ENCODE measurements around the gene ANO1. TPM values are rescaled to one million over a fixed set of nuclear protein-coding genes. Genes with fewer than 3 reads are reported as not detected.

The ANO1 gene
- total RNA-seq, 1 experiment from 2014 or later, result 184 TPM

DNA sequence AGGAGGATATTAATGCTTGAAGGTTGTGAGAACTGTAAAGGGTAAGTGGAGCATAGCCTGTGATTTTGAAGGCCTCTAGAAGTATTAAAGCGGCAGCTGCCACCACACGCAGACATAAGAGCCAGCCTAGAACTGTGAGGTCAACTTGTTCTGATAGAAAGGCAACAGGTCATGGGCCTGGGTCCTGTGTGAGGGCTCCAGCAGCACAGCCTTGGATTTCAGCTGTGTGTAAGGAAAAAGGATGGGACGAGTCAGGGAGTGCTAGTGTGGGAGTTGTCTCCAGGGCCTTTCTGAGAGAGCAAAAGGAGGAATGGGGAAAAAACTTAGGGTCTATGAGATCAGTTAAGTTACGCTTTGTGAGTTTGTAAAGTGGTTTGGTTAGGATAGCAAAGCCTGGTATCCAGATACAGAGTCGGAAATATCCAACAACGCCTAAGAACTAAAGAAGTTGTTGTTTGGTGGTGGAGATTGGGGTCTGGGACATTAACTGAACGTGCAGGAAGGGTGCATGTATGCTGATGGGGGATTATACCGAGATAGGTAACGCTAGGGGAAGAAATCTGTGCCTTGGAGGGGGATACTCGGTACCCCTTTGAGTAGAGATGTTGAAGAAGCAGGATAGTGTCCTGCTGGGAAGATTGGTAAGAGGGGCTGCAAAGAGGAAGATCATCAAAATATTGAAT lies 17.4 kb upstream of the ANO1 start:
- H3F3A ChIP-seq (ENCODE audit: low read length, unreplicated experiment), result no peaks in the 10 kb centered on the region
- peaks cover 32% of the 10 kb centered on the region for H3K4me1 ChIP-seq (ENCODE audit: insufficient read depth, low read length)
- no peaks in the 10 kb centered on the region for H3K9me2 ChIP-seq (replicated peaks; ENCODE audit: low read length)
- intact Hi-C loops (cut with micrococcal nuclease), result no loop called here
- H3K4me3 ChIP-seq (ENCODE audit: low read length), result no peak overlapping the region
- H3K79me2 ChIP-seq (ENCODE audit: low read length), result no peaks in the 10 kb centered on the region
- H3K9me3 ChIP-seq (ENCODE audit: low read length), result no peaks in the 10 kb centered on the region
- CTCF ChIA-PET, result no interaction called here
- no peak overlapping the region for H3K27ac ChIP-seq (ENCODE audit: low read length)
- no TSS peak for BruUV-seq (replicated peaks)
- H3K36me3 ChIP-seq (ENCODE audit: low read depth, low read length), result no peaks in the 10 kb centered on the region
- H2AFZ ChIP-seq (ENCODE audit: low read length), result no peak overlapping the region
- H3K9ac ChIP-seq (ENCODE audit: low read length), result no peak overlapping the region
- no peaks in the 10 kb centered on the region for H3K27me3 ChIP-seq (ENCODE audit: low read length)
- DNase-seq (no peak), ATAC-seq (no peak)
- no peak overlapping the region for H3K4me2 ChIP-seq (ENCODE audit: low read length)
- POLR2A ChIA-PET (ENCODE audit: unreplicated experiment), result interaction anchor here (0.6 kb wide), 1 partner anchor 1416 kb away, joined by 15 read pairs; no protein-coding TSS in a partner anchor
- no peaks in the 10 kb centered on the region for H4K20me1 ChIP-seq (ENCODE audit: low read length)
- TF ChIP-seq EZH2phosphoT487 (IDR thresholded peaks at IDR 0.05; ENCODE audit: borderline replicate concordance, low read length), result no peak
- no peak for TF ChIP-seq EZH2 (IDR thresholded peaks at IDR 0.05; ENCODE audit: low read length, unreplicated experiment)
- TF ChIP-seq, protein P1, sequence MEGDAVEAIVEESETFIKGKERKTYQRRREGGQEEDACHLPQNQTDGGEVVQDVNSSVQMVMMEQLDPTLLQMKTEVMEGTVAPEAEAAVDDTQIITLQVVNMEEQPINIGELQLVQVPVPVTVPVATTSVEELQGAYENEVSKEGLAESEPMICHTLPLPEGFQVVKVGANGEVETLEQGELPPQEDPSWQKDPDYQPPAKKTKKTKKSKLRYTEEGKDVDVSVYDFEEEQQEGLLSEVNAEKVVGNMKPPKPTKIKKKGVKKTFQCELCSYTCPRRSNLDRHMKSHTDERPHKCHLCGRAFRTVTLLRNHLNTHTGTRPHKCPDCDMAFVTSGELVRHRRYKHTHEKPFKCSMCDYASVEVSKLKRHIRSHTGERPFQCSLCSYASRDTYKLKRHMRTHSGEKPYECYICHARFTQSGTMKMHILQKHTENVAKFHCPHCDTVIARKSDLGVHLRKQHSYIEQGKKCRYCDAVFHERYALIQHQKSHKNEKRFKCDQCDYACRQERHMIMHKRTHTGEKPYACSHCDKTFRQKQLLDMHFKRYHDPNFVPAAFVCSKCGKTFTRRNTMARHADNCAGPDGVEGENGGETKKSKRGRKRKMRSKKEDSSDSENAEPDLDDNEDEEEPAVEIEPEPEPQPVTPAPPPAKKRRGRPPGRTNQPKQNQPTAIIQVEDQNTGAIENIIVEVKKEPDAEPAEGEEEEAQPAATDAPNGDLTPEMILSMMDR (conservative IDR thresholded peaks at IDR 0.05; ENCODE audit: low read depth, low read length), result no peak

DNA sequence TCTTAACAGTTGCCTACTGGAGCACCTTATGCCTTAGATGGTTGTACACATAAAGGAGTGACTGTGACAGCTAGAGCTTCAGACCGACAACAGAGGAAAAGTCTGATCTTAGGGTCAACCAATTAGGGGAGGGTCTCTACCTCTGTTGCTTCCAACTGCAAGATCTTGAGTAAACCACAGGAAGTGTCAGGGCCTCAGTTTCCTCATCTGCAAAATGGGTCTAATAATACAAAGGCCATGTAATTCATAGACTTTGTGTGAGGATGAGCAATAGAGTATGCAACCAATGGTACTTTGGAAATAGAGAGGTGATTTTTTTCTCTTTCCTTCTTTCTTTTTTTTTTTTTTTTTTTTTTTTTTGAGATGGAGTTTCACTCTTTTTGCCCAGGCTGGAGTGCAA lies 16.4 kb upstream of the ANO1 start:
- Histone ChIP-seq H3K36me3 (ENCODE audit: low read depth, low read length) (no peaks in the 10 kb centered on the region), H3K9me2 (replicated peaks; ENCODE audit: low read length) (no peaks in the 10 kb centered on the region), H3K9me3 (ENCODE audit: low read length) (no peaks in the 10 kb centered on the region), H2AFZ (ENCODE audit: low read length) (no peak overlapping the region), H3K9ac (ENCODE audit: low read length) (no peak overlapping the region), H3K79me2 (ENCODE audit: low read length) (no peaks in the 10 kb centered on the region), H3K4me3 (ENCODE audit: low read length) (no peak overlapping the region), H3K4me2 (ENCODE audit: low read length) (no peak overlapping the region), H3K4me1 (ENCODE audit: insufficient read depth, low read length) (peaks cover 32% of the 10 kb centered on the region), H3F3A (ENCODE audit: low read length, unreplicated experiment) (no peaks in the 10 kb centered on the region), H4K20me1 (ENCODE audit: low read length) (no peaks in the 10 kb centered on the region), H3K27ac (ENCODE audit: low read length) (no peak overlapping the region), H3K27me3 (ENCODE audit: low read length) (no peaks in the 10 kb centered on the region)
- intact Hi-C loops (cut with micrococcal nuclease), result no loop called here
- ChIA-PET POLR2A (ENCODE audit: unreplicated experiment) (no interaction called here), CTCF (no interaction called here)
- BruUV-seq (replicated peaks), result no TSS peak
- DNase-seq (no peak), ATAC-seq (no peak)
- TF ChIP-seq EZH2phosphoT487 (IDR thresholded peaks at IDR 0.05; ENCODE audit: borderline replicate concordance, low read length) (no peak), EZH2 (IDR thresholded peaks at IDR 0.05; ENCODE audit: low read length, unreplicated experiment) (no peak)
- TF ChIP-seq, protein P1 (conservative IDR thresholded peaks at IDR 0.05; ENCODE audit: low read depth, low read length), result no peak

DNA sequence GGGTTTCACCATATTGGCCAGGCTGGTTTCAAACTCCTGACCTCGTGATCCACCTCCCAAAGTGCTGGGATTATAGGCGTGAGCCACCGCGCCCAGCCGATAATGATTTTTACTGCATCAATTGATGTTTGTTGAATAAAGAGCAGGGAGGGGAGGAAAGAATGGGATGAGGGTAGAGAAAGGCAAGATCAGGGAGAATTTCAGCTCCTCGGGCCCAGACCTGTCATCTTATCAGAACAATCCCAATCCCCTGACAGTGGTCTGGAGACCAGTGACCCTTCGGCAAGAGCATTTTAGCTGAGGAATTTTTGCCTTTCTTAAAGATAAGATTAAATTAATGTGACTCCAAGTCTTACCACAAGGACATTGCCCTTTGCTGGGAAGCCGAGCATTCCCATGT lies 15.0 kb upstream of the ANO1 start:
- H3K27ac ChIP-seq (ENCODE audit: low read length), result peak overlapping the region; percentile 87
- TSS peak; percentile 83 for BruUV-seq (replicated peaks)
- intact Hi-C loops (cut with micrococcal nuclease), result no loop called here

More for the DNA sequence above, 15.0 kb upstream of the ANO1 start:
- Histone ChIP-seq H3K36me3 (ENCODE audit: low read depth, low read length) (no peaks in the 10 kb centered on the region), H3K4me1 (ENCODE audit: insufficient read depth, low read length) (peaks cover 40% of the 10 kb centered on the region), H3K9ac (ENCODE audit: low read length) (peak overlapping the region; percentile 5; the same call in 1 of the 2 replicates), H3K9me2 (replicated peaks; ENCODE audit: low read length) (no peaks in the 10 kb centered on the region), H3K79me2 (ENCODE audit: low read length) (no peaks in the 10 kb centered on the region), H3K9me3 (ENCODE audit: low read length) (no peaks in the 10 kb centered on the region), H2AFZ (ENCODE audit: low read length) (0 out of 2 replicates have a peak overlapping the region, but pooled peaks have one; percentile 1), H4K20me1 (ENCODE audit: low read length) (no peaks in the 10 kb centered on the region), H3K4me3 (ENCODE audit: low read length) (no peak overlapping the region), H3K27me3 (ENCODE audit: low read length) (no peaks in the 10 kb centered on the region), H3F3A (ENCODE audit: low read length, unreplicated experiment) (no peaks in the 10 kb centered on the region), H3K4me2 (ENCODE audit: low read length) (peak overlapping the region; percentile 34)
- TF ChIP-seq EZH2 (IDR thresholded peaks at IDR 0.05; ENCODE audit: low read length, unreplicated experiment) (no peak), EZH2phosphoT487 (IDR thresholded peaks at IDR 0.05; ENCODE audit: borderline replicate concordance, low read length) (no peak)
- TF ChIP-seq, protein P1 (conservative IDR thresholded peaks at IDR 0.05; ENCODE audit: low read depth, low read length), result no peak
- ATAC-seq (peak; percentile 8; the same call in 1 of the 2 replicates), DNase-seq (peak; percentile 26)
- CTCF ChIA-PET, result no interaction called here
- POLR2A ChIA-PET (ENCODE audit: unreplicated experiment), result no interaction called here

Measured in PC-3 (cell line).